AG04450 (cell line): ENCODE data around the gene CACNA1D. TPM values are rescaled to one million over a fixed set of nuclear protein-coding genes. Genes with fewer than 3 reads are reported as not detected.

ENCODE experiments used
- CTCF ChIA-PET: fragments of 300-600, 350-600 bp; formaldehyde crosslinking; extraction: SDS; loops from one replicate; lab custom pipeline; 2022; ENCODE audit warnings: antibody characterized with exemption, inconsistent platforms; lab: Charles Lee
- POLR2A ChIA-PET: fragments of 350-600 bp; formaldehyde crosslinking; extraction: SDS; loops from one replicate; lab custom pipeline; 2021; ENCODE audit warnings: antibody characterized with exemption, inconsistent platforms; lab: Yijun Ruan, JAX
- DNase-seq: peaks from one replicate; pipeline ENCODE4 v3.0.0-alpha.2; 2011; ENCODE audit warnings: low read depth, low spot score
- H3K27ac ChIP-seq: one replicate; pipeline ENCODE4 v1.5.1; 2012; ENCODE audit warnings: low read depth, low read length, control low read depth
- H3K27me3 ChIP-seq: one replicate; pipeline ENCODE4 v1.6.0; 2012; ENCODE audit warnings: low read length; ENCODE audit not compliant: control insufficient read depth, insufficient read depth
- H3K4me3 ChIP-seq: 2 replicates; pipeline ENCODE4 v1.5.1; 2011; ENCODE audit warnings: mild to moderate bottlenecking, low read depth, low read length, control low read depth
- H3K9me3 ChIP-seq: 2 replicates; pipeline ENCODE4 v1.5.1; 2012; ENCODE audit warnings: low read length; ENCODE audit not compliant: control insufficient read depth, insufficient read depth
- polyA plus RNA-seq: library from polyadenylated mRNA; depleted of rRNA; stranded (reverse); fragments of >200 nt; gene quantifications from 2 replicates; pipeline ENCODE4 v1.2.3, GENCODE V29; 2011
- TF ChIP-seq, protein P1 (sequence below): IDR thresholded peaks from 2 replicates; pipeline ENCODE4 v1.5.1; 2011; ENCODE audit warnings: low read depth, low read length, control low read depth, inconsistent platforms

CACNA1D gene
- polyA plus RNA-seq, 1 experiment: 0.07 TPM

- H3K27ac ChIP-seq: no peak overlapping the region
- H3K4me3 ChIP-seq: no peak overlapping the region
- CTCF ChIA-PET: no interaction called here
- H3K27me3 ChIP-seq: peaks cover 53% of the 10 kb centered on the region
- POLR2A ChIA-PET: no interaction called here
- H3K9me3 ChIP-seq: peaks cover 3% of the 10 kb centered on the region; the same call in 1 of the 2 replicates
- TF ChIP-seq, protein P1, sequence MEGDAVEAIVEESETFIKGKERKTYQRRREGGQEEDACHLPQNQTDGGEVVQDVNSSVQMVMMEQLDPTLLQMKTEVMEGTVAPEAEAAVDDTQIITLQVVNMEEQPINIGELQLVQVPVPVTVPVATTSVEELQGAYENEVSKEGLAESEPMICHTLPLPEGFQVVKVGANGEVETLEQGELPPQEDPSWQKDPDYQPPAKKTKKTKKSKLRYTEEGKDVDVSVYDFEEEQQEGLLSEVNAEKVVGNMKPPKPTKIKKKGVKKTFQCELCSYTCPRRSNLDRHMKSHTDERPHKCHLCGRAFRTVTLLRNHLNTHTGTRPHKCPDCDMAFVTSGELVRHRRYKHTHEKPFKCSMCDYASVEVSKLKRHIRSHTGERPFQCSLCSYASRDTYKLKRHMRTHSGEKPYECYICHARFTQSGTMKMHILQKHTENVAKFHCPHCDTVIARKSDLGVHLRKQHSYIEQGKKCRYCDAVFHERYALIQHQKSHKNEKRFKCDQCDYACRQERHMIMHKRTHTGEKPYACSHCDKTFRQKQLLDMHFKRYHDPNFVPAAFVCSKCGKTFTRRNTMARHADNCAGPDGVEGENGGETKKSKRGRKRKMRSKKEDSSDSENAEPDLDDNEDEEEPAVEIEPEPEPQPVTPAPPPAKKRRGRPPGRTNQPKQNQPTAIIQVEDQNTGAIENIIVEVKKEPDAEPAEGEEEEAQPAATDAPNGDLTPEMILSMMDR: no peak
- no peak for DNase-seq
These were observed 352.4 kb downstream of the CACNA1D start for GRCh38 chr3:53846851-53847155.

DNA sequence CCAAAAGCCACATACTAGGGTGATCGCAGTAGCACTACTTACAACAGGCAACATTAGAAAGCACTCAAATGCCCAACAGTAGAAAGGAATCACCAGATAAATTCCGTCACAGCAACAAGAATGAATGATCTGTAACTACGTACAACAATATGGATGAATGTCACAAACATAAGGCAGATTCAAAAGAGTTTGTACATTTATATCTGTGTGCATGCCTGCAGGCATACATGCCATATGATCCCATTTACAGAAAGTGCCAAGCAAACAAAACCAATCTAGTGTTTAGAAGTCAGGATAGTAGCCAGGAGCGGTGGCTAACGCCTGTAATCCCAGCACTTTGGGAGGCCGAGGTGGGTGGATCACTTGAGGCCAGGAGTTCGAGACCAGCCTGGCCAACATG is 355.5 kb downstream of the CACNA1D start:
- POLR2A ChIA-PET: no interaction called here
- Histone ChIP-seq H3K27ac (no peak overlapping the region), H3K4me3 (no peak overlapping the region), H3K9me3 (peaks cover 3% of the 10 kb centered on the region; the same call in 1 of the 2 replicates), H3K27me3 (peaks cover 37% of the 10 kb centered on the region)
- CTCF ChIA-PET: no interaction called here
- no peak for DNase-seq
- TF ChIP-seq, protein P1: no peak

GRCh38 chr3:53850895-53851294 is 356.5 kb downstream of the CACNA1D start:
- DNase-seq: peak; percentile 24
- H3K27ac ChIP-seq: no peak overlapping the region
- ChIA-PET POLR2A (no interaction called here), CTCF (no interaction called here)
- H3K27me3 ChIP-seq: peaks cover 28% of the 10 kb centered on the region
- H3K4me3 ChIP-seq: no peak overlapping the region
- peaks cover 3% of the 10 kb centered on the region; the same call in 1 of the 2 replicates for H3K9me3 ChIP-seq
- TF ChIP-seq, protein P1: no peak

DNA sequence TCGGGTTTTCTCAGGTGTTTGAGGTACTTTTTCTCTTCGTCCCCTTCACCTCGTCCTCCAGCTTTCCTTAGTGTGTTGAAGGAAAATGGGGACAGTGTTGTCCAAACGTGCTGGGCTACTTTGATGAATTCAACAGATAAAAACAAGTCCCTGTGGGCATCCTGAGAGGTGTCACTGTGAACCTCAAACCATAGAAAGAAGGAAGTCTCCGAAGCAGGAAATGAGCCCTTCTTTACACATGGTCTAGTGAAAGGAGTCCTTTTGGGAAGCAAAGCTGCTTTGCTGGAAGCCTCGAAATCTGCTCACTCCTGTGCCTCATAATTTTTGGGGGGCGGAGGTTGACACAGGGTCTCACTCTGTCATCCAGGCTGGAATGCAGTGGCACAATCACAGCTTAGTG is 362.6 kb downstream of the CACNA1D start:
- no peak overlapping the region for H3K4me3 ChIP-seq
- CTCF ChIA-PET: interaction anchor here (1.3 kb wide), 1 partner anchor 12 kb away, joined by 3 read pairs; no protein-coding TSS in a partner anchor
- H3K27me3 ChIP-seq: no peaks in the 10 kb centered on the region
- no peaks in the 10 kb centered on the region for H3K9me3 ChIP-seq
- H3K27ac ChIP-seq: no peak overlapping the region
- POLR2A ChIA-PET: no interaction called here
- DNase-seq: no peak
- TF ChIP-seq, protein P1: no peak

DNA sequence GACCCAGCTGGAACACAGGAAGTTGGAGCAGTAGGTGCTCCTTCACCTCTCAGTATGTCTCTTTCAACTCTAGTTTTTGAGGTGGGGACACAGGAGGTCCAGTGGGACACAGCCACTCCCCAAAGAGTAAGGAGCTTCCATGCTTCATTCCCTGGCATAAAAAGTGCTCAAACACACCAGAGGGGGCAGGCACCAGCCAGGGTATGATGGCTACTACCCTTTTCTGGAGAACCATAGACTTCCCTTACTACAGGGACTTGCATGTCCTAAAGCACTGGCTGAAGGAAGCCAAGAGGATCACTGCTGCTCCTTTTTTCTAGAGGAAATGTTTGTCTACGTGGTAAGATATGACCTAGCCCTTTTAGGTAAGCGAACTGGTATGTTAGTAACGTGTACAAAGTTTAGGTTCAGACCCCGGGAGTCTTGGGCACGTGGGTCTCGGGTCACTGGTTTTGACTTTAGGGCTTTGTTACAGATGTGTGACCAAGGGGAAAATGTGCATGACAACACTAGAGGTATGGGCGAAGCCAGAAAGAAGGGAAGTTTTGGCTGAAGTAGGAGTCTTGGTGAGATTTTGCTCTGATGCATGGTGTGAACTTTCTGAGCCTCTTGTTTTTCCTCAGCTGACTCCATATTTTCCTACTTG is 363.8 kb downstream of the CACNA1D start:
- Histone ChIP-seq H3K4me3 (no peak overlapping the region), H3K9me3 (no peaks in the 10 kb centered on the region), H3K27ac (no peak overlapping the region), H3K27me3 (no peaks in the 10 kb centered on the region)
- TF ChIP-seq, protein P1: no peak
- CTCF ChIA-PET: interaction anchor here (0.5 kb wide), 1 partner anchor 85 kb away, joined by 7 read pairs; no protein-coding TSS in a partner anchor
- no peak for DNase-seq
- POLR2A ChIA-PET: no interaction called here
